Effector memory CD4-positive, alpha-beta T cell (primary cell): ENCODE results near the gene LRRFIP1.

Experiments
- DNase-seq, 3 donors: peaks; one replicate each; pipeline ENCODE4 v3.0.0-alpha.2; 2020
- H3K27ac ChIP-seq: 2 replicates; pipeline ENCODE4 v1.7.0; 2013; ENCODE audit warnings: mild to moderate bottlenecking, low read length, moderate library complexity; ENCODE audit not compliant: insufficient read depth, poor library complexity, severe bottlenecking
- H3K27me3 ChIP-seq: replicated peaks from 2 replicates; pipeline ENCODE4 v1.7.0; 2013; ENCODE audit warnings: mild to moderate bottlenecking, low read length; ENCODE audit not compliant: insufficient read depth, control insufficient read depth, poor library complexity, severe bottlenecking
- H3K36me3 ChIP-seq: 2 replicates; pipeline ENCODE4 v1.7.0; 2013; ENCODE audit warnings: mild to moderate bottlenecking, low read length, moderate library complexity; ENCODE audit not compliant: control insufficient read depth, insufficient read depth
- H3K4me1 ChIP-seq: 2 replicates; pipeline ENCODE4 v1.7.0; 2013; ENCODE audit warnings: low read length, mild to moderate bottlenecking; ENCODE audit not compliant: control insufficient read depth, insufficient read depth, poor library complexity, severe bottlenecking
- H3K4me3 ChIP-seq: 2 replicates; pipeline ENCODE4 v1.7.0; 2013; ENCODE audit warnings: low read length, low read depth, mild to moderate bottlenecking; ENCODE audit not compliant: insufficient read depth, poor library complexity, severe bottlenecking
- H3K9me3 ChIP-seq: 2 replicates; pipeline ENCODE4 v1.7.0; 2013; ENCODE audit warnings: mild to moderate bottlenecking, low read length, moderate library complexity; ENCODE audit not compliant: control insufficient read depth

LRRFIP1 gene

DNA sequence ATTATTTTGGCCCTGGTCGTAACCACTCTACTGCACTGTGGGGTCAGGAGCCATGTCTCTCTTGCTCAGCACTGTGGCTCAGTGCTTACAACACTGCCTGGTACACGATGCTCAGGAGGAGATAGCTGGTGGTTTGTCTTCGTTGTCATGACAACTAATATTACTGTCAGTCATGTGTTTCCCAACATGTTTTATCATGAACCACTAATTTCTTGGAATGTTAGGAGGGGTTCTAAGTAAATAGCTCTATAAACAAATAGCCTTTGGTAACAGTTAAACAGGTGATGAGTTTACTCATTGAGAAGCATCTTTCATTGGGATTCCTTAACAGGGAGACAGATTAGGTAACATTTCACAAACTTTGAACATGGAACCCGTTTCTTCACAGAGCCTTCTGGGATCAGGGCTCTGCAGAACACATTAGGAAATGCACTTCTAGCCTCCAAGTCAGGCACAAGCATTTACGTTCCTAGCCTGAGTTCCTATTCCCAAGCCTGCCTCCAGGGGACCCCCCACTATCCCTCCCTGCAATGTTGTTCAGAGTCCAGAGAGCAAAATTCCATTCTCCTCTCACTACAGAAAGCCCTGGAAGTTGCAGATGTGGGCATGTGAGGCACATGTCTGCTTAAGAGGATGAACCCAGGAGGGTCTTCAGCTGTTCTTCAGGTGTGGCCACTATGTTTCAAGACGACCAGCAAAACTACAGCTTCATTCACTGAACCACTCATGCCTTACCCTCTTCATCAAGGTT lies 164.8 kb downstream of the LRRFIP1 start:
- Histone ChIP-seq H3K27ac (no peak overlapping the region), H3K27me3 (no peaks in the 10 kb centered on the region), H3K4me1 (no peaks in the 10 kb centered on the region), H3K9me3 (no peaks in the 10 kb centered on the region), H3K4me3 (no peak overlapping the region), H3K36me3 (no peaks in the 10 kb centered on the region)
- DNase-seq: no peak

DNA sequence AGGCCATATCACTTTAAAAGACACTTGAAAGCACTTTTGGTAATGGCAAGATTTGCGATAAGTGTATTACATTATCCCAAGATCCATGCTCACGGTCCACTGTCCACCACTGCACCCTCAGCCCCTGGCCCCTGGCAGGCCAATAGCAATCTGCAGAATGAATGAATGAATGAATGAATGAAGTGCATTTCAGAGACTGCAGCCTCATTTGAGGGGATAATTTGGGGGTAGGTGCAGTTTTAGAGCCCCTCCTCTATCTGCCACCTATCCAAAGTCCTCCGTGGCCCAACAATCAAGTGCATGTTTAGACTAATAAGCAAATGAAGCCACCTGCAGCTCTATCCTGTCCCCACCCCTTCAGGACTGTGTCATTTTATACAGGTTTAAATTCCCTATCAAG lies 169.9 kb downstream of the LRRFIP1 start:
- DNase-seq: no peak
- no peaks in the 10 kb centered on the region for H3K9me3 ChIP-seq
- H3K27me3 ChIP-seq: no peaks in the 10 kb centered on the region
- H3K36me3 ChIP-seq: no peaks in the 10 kb centered on the region
- H3K4me3 ChIP-seq: no peak overlapping the region
- H3K4me1 ChIP-seq: no peaks in the 10 kb centered on the region
- H3K27ac ChIP-seq: no peak overlapping the region

DNA sequence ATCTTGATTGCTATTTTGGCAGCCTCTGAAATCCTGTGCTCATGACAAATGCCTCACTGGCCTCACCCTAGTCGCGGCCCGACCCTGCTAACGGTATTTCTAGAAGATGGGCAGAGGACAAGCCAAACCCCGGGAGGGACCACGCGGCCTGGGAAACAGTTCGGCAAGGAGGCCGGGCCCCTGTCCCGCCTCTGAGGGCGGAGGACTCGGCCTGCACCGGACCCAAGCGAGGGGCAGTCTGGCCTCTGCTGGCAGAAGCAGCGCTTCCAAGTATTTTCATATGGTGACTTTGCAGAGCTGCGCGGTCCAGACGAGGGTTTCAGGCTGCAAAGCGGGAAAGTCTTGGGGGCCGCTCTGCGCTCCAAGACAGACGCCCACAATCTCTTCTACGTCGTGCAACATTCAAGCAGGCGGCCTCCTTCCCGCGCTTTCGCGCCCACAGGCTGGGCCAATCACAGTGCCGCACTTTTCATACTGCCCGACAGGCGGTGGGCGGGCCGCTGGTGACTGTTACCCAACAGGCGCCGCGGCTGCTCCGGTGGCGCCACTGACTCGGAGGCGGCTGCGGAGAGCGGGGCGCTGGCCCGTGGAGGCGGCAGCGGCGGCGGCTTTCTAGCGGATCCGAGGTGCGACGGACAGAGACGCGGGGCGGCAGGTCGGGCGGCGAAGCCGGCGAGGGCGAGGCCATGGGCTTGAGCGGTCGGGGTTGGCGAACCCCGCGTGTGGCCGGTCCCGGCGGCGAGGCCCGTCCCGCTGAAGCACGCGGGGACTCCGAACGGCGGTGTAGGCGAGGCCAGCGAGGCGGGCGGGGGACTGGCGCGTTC lies 171.1 kb downstream of the LRRFIP1 start, which contains the start of gene RBM44:
Gene RBM44 (plus strand): TSS at position 544 of the 824 bp plus-strand sequence. CDS start 14,831 bp downstream, outside the sequence.
- Histone ChIP-seq H3K4me3 (no peak within 1 kb of the TSS), H3K9me3 (no peaks in the 10 kb centered on the region), H3K27me3 (no peaks in the 10 kb centered on the region), H3K36me3 (no peaks in the 10 kb centered on the region), H3K27ac (no peak within 1 kb of the TSS), H3K4me1 (no peaks in the 10 kb centered on the region)
- no peak for DNase-seq

GRCh38 chr2:237799060-237799428 lies 171.7 kb downstream of the LRRFIP1 start:
- H3K27ac ChIP-seq: no peak overlapping the region
- H3K4me3 ChIP-seq: no peak overlapping the region
- no peaks in the 10 kb centered on the region for H3K36me3 ChIP-seq
- DNase-seq: no peak
- no peaks in the 10 kb centered on the region for H3K4me1 ChIP-seq
- no peaks in the 10 kb centered on the region for H3K9me3 ChIP-seq
- H3K27me3 ChIP-seq: no peaks in the 10 kb centered on the region

DNA sequence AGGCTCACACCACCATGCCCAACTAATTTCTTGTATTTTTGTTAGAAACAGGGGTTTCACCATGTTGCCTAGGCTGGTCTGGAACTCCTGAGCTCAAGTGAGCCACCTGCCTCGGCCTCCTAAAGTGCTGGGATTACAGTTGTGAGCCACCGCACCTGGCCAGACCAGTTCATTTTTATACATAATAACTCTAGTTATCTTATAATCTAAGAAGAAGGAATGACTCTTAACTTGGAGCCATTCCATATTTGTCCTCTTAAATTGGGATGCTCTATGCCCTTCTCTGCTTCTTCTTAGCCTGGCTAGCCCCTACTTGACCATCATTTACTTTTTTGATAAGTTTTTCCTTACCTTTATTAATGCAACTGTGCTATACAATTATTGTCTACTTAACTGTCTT lies 174.1 kb downstream of the LRRFIP1 start:
- H3K4me3 ChIP-seq: no peak overlapping the region
- H3K36me3 ChIP-seq: no peaks in the 10 kb centered on the region
- H3K4me1 ChIP-seq: no peaks in the 10 kb centered on the region
- DNase-seq: no peak
- H3K9me3 ChIP-seq: no peaks in the 10 kb centered on the region
- H3K27me3 ChIP-seq: no peaks in the 10 kb centered on the region
- no peak overlapping the region for H3K27ac ChIP-seq

- Histone ChIP-seq H3K36me3 (no peaks in the 10 kb centered on the region), H3K9me3 (no peaks in the 10 kb centered on the region), H3K27me3 (no peaks in the 10 kb centered on the region), H3K27ac (no peak overlapping the region), H3K4me3 (no peak overlapping the region), H3K4me1 (no peaks in the 10 kb centered on the region)
- no peak for DNase-seq
These were observed 178.9 kb downstream of the LRRFIP1 start for GRCh38 chr2:237806334-237806733.

GRCh38 chr2:237815637-237816036 lies 188.2 kb downstream of the LRRFIP1 start:
- Histone ChIP-seq H3K4me1 (no peaks in the 10 kb centered on the region), H3K36me3 (no peaks in the 10 kb centered on the region), H3K27ac (no peak overlapping the region), H3K4me3 (no peak overlapping the region), H3K27me3 (no peaks in the 10 kb centered on the region), H3K9me3 (no peaks in the 10 kb centered on the region)
- DNase-seq: no peak

GRCh38 chr2:237816531-237816930 lies 189.1 kb downstream of the LRRFIP1 start:
- Histone ChIP-seq H3K36me3 (no peaks in the 10 kb centered on the region), H3K27me3 (no peaks in the 10 kb centered on the region), H3K9me3 (no peaks in the 10 kb centered on the region), H3K4me3 (no peak overlapping the region), H3K4me1 (no peaks in the 10 kb centered on the region), H3K27ac (no peak overlapping the region)
- DNase-seq: no peak

DNA sequence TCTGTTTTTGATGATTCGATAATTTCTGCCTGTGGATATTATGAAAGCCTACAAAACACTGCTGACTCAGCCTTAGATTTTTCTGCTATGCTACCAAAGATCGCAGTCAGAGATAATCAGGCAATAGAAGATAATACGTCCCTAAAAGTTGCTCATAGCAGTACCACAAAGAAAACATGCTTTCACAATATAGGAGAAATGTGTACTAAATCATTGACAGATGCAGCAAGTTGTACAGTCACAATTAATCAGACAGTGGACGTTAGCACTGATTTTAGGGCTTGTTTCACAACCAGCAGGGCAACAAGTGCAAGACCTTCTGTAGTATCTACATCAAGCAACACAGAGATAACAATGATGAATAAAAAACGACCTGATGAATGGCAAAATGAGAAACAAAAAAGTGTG lies 190.7 kb downstream of the LRRFIP1 start:
- no peak for DNase-seq
- no peaks in the 10 kb centered on the region for H3K36me3 ChIP-seq

DNA sequence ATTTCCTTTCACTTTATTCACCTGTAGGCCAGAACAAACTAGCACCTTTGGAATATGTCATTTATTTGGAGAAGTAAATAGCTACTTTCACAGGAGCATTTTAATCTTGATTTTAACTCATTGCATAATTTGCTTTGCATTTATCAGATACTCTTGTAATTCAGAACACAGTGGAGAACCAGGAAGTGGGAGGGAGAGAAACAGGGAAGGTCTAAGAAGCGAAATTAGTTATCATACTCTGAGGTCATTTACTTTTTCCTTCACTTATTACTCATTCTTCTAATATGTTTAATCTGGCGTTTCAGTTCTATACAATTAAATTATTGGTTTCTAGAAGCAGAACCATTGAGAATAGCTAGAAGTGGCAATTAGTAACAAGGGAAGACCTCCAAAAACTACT lies 191.8 kb downstream of the LRRFIP1 start:
- H3K27me3 ChIP-seq: no peaks in the 10 kb centered on the region
- H3K4me3 ChIP-seq: no peak overlapping the region
- no peaks in the 10 kb centered on the region for H3K4me1 ChIP-seq
- H3K9me3 ChIP-seq: no peaks in the 10 kb centered on the region
- H3K27ac ChIP-seq: no peak overlapping the region
- H3K36me3 ChIP-seq: no peaks in the 10 kb centered on the region
- DNase-seq: no peak

More for the DNA sequence above, 190.7 kb downstream of the LRRFIP1 start:
- H3K9me3 ChIP-seq: no peaks in the 10 kb centered on the region
- no peak overlapping the region for H3K4me3 ChIP-seq
- H3K27ac ChIP-seq: no peak overlapping the region
- H3K27me3 ChIP-seq: no peaks in the 10 kb centered on the region
- H3K4me1 ChIP-seq: no peaks in the 10 kb centered on the region
